ENCODE measurements around the gene LGALS3BP.
"Not testable (repeated sequence)": the region's sequence is repeated elsewhere in the genome, so short reads cannot be mapped to it uniquely, and the experiment has no call there.

Gene LGALS3BP

DNA sequence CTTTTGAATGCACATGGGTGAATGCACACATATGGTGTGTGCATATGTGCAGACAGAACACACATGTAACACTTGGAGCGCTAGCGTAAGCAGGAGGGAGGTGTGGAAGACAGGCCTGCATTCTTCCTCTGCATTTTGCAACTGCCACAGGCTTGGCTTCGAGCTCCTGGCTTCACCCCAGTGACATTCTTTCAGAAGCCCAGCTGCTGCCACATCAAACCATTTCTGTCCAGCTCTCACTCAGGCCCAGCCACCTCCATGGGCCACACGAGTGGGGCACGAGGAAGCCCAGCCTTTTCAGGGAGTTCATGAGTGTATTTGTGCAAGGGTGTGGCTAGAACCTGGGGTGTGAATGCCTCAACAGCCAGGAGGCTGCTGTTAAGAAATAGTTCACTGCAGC lies 18.8 kb downstream of the LGALS3BP start:
- DNase-seq, result no peak

GRCh38 chr17:78959803-78960202 lies 19.9 kb downstream of the LGALS3BP start:
- DNase-seq, result no peak

DNA sequence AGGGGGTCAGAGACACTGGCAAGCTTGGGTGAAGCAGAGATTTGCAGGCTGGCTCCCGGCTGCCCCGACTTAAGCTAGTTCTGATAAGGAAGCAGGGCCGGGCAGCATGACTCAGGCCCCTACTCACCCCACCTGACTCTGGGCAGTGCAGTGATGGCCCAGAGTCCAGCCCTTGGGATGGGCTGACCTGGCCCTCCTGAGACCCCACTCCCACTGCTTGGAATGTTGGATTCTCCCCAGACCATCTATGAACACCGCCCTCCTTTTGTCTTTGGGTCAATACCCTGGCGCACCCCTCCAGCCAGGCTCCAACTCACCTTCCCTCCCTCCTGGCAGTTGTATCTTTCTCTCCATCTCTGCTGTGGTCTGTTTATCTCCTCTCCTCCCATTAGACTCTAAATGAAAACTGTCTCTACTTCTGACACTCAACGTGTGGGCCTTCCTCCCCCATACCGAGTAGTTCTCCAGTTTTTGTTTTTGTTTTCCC lies 21.0 kb downstream of the LGALS3BP start:
- no peak for DNase-seq

DNA sequence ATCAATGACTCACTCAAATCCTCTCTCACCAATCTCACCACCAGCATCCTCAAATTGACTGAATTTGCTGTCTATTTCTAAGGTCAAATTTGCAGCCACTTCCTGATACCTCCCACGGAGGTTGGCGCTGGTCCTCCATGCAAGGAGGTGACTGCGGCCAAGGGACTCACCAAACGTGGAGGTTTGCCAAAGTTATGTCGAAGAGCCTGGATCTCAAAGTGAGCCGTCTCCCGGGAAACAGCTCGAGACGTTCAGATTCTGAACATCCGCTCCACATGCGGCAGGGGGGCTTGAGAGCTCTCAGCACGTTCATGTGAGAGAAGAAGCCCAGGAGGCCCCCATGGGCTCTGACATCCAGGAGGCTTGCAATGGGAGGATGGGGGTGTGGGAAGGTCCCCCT lies 22.6 kb downstream of the LGALS3BP start:
- no peak for DNase-seq

GRCh38 chr17:78956254-78956653 lies 23.5 kb downstream of the LGALS3BP start:
- DNase-seq, result no peak

GRCh38 chr17:78954684-78955083 lies 25.0 kb downstream of the LGALS3BP start:
- DNase-seq, result no peak

DNA sequence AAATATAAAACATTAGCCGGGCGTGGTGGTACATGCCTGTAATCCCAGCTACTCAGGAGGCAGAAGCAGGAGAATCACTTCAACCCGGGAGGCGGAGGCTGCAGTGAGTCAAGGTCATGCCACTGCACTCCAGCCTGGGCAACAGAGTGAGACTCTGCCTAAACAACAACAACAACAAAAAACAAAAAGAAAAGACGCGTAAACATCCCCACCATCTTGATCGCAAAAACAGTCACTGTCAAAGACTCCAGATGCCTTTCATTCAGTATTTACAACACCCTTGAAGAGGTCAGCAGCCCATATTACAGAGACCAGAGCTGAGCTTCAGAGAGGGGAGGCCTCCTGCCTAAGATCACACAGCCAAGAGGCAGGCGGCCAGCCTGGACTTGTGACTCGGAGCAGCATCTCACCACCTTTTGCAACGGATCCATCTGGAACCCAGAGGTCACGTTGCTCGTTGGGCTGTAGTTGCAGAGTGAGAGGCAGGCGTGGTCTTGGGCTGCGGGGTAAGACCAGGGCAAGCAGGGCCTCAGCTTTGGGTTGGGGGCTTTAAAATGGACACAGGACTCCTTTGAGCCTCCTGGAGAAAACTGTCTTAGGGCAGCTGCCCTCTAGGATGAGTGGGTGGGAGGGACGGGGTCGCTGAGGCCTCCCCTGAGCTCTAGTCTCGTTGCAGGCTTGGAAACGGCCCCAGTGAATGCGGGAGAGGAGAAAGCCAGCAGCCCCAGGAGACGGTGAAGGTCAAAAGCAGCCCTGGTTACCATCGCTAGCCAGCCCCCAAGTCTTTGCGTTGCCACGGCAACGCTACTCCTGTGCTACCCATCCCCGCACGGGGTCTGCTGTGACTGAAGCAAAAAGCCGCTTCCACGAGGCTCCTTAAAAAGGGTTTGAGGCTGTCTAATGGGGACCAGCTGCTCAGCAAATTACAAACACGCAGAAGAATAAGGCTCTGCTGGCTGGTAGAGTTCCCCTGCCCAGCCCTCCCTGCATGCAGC lies 26.1 kb downstream of the LGALS3BP start:
- no peak for DNase-seq

GRCh38 chr17:78952706-78953105 lies 27.0 kb downstream of the LGALS3BP start:
- no peak for DNase-seq

- no peak for DNase-seq
These were observed 27.7 kb downstream of the LGALS3BP start for GRCh38 chr17:78951967-78952551.

DNA sequence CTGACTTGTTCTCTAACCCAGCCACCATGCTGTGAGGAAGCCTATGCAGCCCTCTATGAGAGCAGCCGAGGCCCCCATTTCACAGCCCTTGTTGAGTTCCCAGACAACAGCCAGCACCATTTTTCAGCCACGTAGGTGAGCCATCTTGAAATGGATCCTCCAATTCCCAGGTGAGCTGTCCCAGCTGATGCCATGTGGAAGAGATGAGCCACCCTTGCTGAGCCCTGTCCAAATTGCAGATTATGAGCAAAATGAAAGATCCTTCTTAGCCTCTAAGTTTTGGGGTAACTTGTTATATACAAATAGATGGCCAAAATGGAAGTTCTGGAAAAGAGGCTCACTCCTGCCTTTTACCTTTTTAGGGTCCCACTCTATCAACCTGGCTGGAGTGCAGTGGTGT lies 28.9 kb downstream of the LGALS3BP start:
- DNase-seq, result no peak

GRCh38 chr17:78947235-78948149 lies 32.2 kb downstream of the LGALS3BP start:
- DNase-seq, result no peak

DNA sequence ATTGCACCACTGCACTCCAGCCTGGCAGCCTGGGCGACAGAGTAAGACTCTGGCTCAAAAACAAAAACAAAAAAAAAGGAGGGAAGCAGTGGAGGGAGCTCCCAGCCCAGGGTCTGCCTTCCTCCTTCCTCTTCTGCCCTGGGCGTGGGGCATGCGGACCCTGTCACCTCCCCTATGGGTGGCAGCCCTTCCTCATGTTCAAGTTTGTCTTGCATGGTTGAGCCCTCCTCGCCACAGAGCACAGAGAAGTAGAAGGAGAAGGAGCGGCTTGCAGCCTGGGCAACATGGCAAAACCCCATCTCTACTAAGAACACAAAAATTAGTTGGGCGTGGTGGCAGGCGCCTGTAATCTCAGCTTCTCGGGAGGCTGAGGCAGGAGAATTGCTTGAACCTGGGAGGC lies 33.1 kb downstream of the LGALS3BP start:
- no peak for DNase-seq

DNA sequence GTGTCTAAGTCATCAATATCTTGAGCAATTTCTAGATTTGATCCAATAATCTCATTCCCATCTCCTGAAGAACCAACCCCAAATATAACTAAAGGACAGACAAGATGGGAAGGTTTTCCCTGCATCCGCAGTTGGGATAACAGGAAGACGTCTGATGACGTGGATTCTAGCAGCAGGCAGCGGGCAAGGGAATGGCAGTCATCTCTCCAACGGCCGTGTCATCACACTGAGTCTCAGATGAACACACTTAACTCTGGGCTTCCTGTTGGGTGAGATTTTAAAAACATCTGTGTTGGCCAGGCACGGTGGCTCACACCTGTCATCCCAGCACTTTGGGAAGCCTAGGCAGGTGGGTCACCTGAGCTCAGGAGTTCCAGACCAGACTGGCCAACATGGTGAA lies 33.6 kb downstream of the LGALS3BP start:
- DNase-seq, result no peak

DNA sequence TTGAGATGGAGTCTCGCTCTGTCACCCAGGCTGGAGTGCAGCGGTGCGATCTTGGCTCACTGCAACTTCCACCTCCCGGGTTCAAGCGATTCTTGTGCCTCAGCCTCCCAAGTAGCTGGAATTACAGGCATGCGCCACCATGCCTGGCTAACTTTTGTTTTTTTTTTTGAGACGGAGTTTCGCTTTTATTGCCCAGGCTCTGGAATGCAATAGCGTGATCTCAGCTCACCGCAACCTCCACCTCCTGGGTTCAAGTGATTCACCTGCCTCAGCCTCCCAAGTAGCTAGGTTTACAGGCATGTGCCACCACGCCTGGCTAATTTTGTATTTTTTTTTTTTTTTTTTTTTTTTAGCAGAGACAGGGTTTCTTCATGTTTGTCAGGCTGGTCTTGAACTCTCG lies 34.3 kb downstream of the LGALS3BP start:
- not testable (repeated sequence) for DNase-seq

DNA sequence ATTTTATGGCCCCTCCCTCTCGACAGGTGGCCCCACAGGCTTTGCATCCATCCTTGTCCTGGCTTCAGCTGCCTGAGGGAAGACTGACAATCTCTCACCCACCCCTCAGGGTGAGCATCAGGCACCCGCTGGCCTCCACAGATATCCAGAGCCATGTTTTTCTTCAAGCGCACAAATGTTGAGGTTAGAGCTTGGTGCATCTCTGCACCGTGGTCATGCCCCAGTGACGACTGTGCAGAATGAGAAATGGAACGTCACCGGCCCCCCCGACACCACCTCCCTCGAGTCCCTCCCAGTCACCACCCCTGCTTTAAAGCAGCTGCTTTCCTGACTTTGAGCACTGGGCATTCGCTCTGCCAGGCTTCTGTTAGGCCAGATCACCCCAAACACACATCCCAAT lies 34.8 kb downstream of the LGALS3BP start:
- no peak for DNase-seq

- DNase-seq, result no peak
These were observed 35.7 kb downstream of the LGALS3BP start for GRCh38 chr17:78944026-78944425.

- DNase-seq, result no peak
These were observed 39.0 kb downstream of the LGALS3BP start for GRCh38 chr17:78940708-78941107.

GRCh38 chr17:78940258-78940657 lies 39.5 kb downstream of the LGALS3BP start:
- DNase-seq, result no peak

DNA sequence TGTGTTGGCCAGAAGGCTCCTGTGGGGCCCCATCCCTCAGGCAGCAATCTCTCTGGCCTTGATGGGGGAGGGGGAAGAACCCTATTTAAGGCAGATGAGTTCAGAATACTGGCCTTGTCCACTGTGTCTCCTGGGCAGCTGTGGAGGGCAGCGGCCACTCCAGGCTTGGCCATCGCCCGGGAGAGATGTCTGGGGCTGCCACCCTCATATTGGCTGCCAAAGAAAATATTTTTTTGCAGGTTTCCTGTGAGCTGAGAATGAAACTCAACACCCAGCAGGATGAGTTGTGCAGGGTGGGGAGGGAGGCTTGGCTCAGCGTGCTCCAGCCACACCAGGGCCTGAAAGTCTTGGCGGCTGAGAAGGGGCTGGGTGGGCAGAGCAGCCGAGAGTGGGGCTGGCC lies 40.1 kb downstream of the LGALS3BP start:
- DNase-seq, result no peak

GRCh38 chr17:78937561-78937960 lies 42.2 kb downstream of the LGALS3BP start:
- DNase-seq, result no peak

- no peak for DNase-seq
These were observed 44.1 kb downstream of the LGALS3BP start for GRCh38 chr17:78935419-78936323.

All from CD4-positive, alpha-beta T cell treated with Interleukin-4 for 4 hours (primary cell).